K562 treated with DMSO at 1 percent for 4 hours (cell line): ENCODE data around the gene CPLANE2. TPM values are rescaled to one million over a fixed set of nuclear protein-coding genes. Genes with fewer than 3 reads are reported as not detected.

Source experiments
- total RNA-seq: library from RNA; unstranded; fragments of 300-600 nt; gene quantifications from 2 replicates; pipeline ENCODE4 v1.2.3, GENCODE V29; 2022; ENCODE audit not compliant: insufficient read depth

The CPLANE2 gene
- 3.9 and 14.0 TPM in 2 replicates for total RNA-seq

GRCh38 chr1:16236511-16237342 is at the start of gene CPLANE2:
CPLANE2 (minus strand) TSS chr1:16237183; CDS start chr1:16236742, 441 bp downstream.

GRCh38 chr1:16212251-16212961 is 24.6 kb downstream of the CPLANE2 start, which contains the start of gene ARHGEF19:
ARHGEF19 (minus strand) TSS chr1:16212652; CDS start chr1:16209054, 3,598 bp downstream.

Other genes with a start within 250 kb of the CPLANE2 start
- gene SRARP, start 232.9 kb downstream of the CPLANE2 start, total RNA-seq = not detected in 2 replicates
- gene HSPB7, start 219.1 kb downstream of the CPLANE2 start, total RNA-seq = not detected in 2 replicates
- 1.5 TPM in 1 of 2 replicates, not detected in the other for gene CLCNKA, start 215.1 kb downstream of the CPLANE2 start, total RNA-seq
- 0.29 and 0.81 TPM in 2 replicates for gene CLCNKB, start 193.4 kb downstream of the CPLANE2 start, total RNA-seq
- not detected in 2 replicates for gene FAM131C, start 163.5 kb downstream of the CPLANE2 start, total RNA-seq
- gene EPHA2, start 81.1 kb downstream of the CPLANE2 start, total RNA-seq = not detected in 2 replicates
- gene ARHGEF19, start 24.5 kb downstream of the CPLANE2 start, total RNA-seq = 9.5 and 11.2 TPM in 2 replicates
- 14.5 and 31.3 TPM in 2 replicates for gene FBXO42, start 115.3 kb upstream of the CPLANE2 start, total RNA-seq
- 104 and 110 TPM in 2 replicates for gene SZRD1, start 130.1 kb upstream of the CPLANE2 start, total RNA-seq
- gene SPATA21, start 200.2 kb upstream of the CPLANE2 start, total RNA-seq = not detected in 2 replicates
- 58.5 and 64.9 TPM in 2 replicates for gene NECAP2, start 203.5 kb upstream of the CPLANE2 start, total RNA-seq